ENCODE measurements around the gene NCAPH2.

The NCAPH2 gene

DNA sequence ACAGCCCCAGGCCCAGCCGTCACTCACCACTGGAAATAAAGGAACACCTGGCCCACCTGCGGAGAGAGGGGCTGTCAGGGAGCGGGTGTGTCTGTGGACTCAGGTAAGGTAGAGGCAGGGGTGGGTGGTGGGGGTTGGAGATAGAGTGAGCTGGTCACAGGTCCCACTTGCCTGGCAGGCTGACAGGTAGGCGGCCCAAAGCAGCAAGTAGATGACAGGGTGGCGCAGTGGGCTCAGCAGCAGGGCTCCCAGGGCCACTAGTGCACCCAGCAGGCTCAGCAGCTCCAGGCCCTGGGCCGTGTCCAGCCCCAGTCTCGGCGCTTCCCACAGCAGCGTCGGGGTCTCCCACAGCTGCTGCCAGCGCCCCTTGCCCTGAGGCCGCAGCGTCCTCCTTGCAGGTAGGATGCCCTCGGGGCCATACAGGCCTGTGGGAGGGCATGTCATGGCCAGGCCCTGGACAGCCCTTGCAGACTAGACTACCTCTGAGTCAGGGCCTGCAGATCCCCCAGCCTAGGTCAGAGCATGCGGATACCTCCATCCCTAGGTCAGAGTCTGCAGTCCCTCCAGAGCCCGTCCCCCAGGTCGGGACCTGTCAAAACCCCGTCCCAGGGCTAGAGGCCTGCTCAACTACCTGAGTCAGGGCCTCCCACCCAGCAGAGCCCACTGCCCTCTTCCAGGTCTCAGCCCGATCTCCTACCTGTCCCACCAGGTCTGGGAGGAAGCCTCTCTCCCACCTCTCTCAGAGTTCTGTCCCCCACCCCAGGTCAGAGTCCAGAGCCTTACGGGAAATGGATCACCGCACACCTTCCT is 1.2 kb upstream of the NCAPH2 start:
- TF ChIP-seq, protein P1, sequence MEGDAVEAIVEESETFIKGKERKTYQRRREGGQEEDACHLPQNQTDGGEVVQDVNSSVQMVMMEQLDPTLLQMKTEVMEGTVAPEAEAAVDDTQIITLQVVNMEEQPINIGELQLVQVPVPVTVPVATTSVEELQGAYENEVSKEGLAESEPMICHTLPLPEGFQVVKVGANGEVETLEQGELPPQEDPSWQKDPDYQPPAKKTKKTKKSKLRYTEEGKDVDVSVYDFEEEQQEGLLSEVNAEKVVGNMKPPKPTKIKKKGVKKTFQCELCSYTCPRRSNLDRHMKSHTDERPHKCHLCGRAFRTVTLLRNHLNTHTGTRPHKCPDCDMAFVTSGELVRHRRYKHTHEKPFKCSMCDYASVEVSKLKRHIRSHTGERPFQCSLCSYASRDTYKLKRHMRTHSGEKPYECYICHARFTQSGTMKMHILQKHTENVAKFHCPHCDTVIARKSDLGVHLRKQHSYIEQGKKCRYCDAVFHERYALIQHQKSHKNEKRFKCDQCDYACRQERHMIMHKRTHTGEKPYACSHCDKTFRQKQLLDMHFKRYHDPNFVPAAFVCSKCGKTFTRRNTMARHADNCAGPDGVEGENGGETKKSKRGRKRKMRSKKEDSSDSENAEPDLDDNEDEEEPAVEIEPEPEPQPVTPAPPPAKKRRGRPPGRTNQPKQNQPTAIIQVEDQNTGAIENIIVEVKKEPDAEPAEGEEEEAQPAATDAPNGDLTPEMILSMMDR (IDR thresholded peaks at IDR 0.05; ENCODE audit: low read depth, low read length): no peak
- DNase-seq (ENCODE audit: low read depth, low spot score): no peak
- H3K4me3 ChIP-seq (ENCODE audit: low read depth, low read length): peak overlapping the region; percentile 98
- in situ Hi-C loops (cut with HindIII; ENCODE audit: low sequenced_read_pairs): no loop called here

DNA sequence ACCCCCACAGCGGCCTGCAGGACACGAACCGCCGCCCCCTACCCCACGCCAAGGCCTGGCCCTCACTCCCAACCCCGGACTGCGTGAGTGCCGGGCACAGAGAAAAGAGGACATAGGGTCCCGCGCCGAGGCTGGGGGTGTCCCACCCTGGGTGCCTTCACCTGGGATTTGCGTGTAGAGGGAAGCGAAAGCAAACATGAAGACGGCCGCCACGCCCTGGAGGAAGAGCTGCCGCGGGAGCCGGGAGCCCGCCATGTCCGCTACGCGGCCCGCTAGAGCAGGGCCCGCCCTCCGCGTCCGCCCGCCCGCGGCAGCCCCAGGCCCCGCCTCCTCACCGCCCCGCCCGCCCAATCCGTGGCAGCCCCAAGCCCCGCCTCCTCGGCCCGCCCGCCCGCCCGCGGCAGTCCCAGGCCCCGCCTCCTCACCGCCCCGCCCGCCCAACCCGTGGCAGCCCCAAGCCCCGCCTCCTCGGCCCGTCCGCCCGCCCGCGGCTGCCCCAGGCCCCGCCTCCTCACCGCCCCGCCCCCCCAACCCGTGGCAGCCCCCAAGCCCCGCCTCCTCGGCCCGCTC is 518 bp upstream of the NCAPH2 start, which contains the start of gene LMF2:
LMF2 (minus strand) TSS at position 282 of the 570 bp plus-strand sequence; CDS start at position 255, 27 bp downstream.
- TF ChIP-seq, protein P1 (IDR thresholded peaks at IDR 0.05; ENCODE audit: low read depth, low read length): no peak
- no peak for DNase-seq (ENCODE audit: low read depth, low spot score)
- in situ Hi-C loops (cut with HindIII; ENCODE audit: low sequenced_read_pairs): no loop called here
- peak within 1 kb of the TSS; percentile 98 for H3K4me3 ChIP-seq (ENCODE audit: low read depth, low read length)

DNA sequence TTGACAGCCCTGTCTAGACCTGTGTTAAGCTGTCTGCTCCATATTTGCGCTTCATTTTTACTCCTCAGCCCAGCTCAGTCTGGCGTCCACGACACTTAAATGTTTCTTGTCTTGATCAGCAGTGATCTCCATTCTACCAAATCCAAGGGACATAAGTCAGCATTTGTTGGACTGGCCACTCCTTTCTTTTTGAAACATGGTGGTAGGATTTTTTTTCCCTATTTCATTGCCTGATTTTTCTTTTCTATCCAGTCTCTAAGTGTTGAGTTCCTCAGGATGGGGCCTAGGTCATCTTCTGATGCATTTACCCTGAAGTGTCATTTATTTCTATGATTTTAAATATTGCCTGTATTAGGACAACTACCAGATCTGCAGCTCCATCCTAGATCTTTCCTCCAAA is 873 bp downstream of the NCAPH2 start:
- H3K4me3 ChIP-seq (ENCODE audit: low read depth, low read length): peak overlapping the region; percentile 81
- in situ Hi-C loops (cut with HindIII; ENCODE audit: low sequenced_read_pairs): no loop called here
- DNase-seq (ENCODE audit: low read depth, low spot score): no peak
- TF ChIP-seq, protein P1 (IDR thresholded peaks at IDR 0.05; ENCODE audit: low read depth, low read length): no peak

DNA sequence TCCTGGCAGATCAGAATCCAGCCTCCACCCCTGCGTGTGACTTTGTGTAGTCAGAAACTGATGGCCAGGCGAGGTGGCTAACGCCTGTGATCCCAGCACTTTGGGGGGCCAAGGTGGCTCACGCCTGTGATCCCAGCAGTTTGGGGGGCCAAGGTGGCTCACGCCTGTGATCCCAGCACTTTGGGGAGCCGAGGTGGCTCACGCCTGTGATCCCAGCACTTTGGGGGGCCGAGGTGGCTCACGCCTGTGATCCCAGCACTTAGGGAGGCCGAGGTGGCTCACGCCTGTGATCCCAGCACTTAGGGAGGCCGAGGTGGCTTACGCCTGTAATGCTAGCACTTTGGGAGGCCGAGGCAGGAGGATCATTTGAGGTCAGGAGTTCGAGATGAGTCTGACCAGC is 5.2 kb downstream of the NCAPH2 start:
- DNase-seq (ENCODE audit: low read depth, low spot score): no peak
- no peak overlapping the region for H3K4me3 ChIP-seq (ENCODE audit: low read depth, low read length)
- TF ChIP-seq, protein P1 (IDR thresholded peaks at IDR 0.05; ENCODE audit: low read depth, low read length): no peak
- in situ Hi-C loops (cut with HindIII; ENCODE audit: low sequenced_read_pairs): no loop called here

DNA sequence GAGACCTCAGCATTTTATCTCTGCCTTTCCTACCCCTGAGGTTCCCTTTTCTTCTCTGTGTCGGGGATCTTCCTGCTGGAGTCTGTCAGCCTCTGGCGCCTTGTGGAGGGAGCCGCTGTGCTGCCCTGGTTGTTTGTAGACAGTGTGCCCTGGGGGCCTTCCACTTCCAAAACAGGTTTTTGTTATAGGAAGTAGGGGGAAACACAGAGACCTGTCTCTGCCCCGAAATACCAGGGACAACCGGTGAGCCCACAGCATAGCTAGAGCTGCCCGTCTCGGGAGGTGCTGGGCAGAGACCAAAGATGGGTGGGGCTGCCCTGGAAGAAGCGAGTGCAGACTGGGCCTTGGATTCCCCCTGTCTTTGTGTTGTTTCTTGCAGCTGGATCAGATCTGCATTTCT is 8.0 kb downstream of the NCAPH2 start:
- TF ChIP-seq, protein P1 (IDR thresholded peaks at IDR 0.05; ENCODE audit: low read depth, low read length): no peak
- in situ Hi-C loops (cut with HindIII; ENCODE audit: low sequenced_read_pairs): no loop called here
- no peak overlapping the region for H3K4me3 ChIP-seq (ENCODE audit: low read depth, low read length)
- DNase-seq (ENCODE audit: low read depth, low spot score): no peak

DNA sequence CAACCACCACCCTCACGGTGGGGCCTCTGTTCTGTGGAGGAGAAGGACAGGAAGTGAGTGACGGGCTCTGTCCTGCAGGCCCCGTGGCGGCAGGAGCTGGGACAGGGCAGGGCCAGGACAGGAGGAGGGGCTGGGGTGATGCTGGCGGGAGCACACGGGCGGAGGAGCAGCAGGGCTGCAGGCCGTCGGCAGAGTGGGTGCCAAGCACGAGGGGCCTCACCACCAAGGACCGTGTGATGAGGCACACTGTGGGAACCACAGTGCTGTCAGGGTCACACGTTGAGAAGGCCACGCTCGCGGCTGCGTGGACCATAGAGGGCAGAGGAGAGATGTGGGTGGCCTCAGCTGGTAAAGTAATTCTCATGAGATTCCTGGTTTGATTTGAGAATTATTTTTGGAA is 8.9 kb downstream of the NCAPH2 start:
- DNase-seq (ENCODE audit: low read depth, low spot score): no peak
- TF ChIP-seq, protein P1 (IDR thresholded peaks at IDR 0.05; ENCODE audit: low read depth, low read length): no peak
- in situ Hi-C loops (cut with HindIII; ENCODE audit: low sequenced_read_pairs): no loop called here

More for the DNA sequence above, 8.9 kb downstream of the NCAPH2 start:
- no peak overlapping the region for H3K4me3 ChIP-seq (ENCODE audit: low read depth, low read length)
